Renal cortex interstitium (tissue), 11 donors: Measurements from ENCODE around the gene CENPC. TPM values are rescaled to one million over a fixed set of nuclear protein-coding genes. Genes with fewer than 3 reads are reported as not detected.
"Not testable (repeated sequence)": the region's sequence is repeated elsewhere in the genome, so short reads cannot be mapped to it uniquely, and the experiment has no call there.

ENCODE experiments used
- DNase-seq, 11 donors: peaks; one replicate each; pipeline ENCODE4 v3.0.0-alpha.2; 2013; ENCODE audit warnings: low read depth in 9 of 11, low spot score in 4 of 11; ENCODE audit errors: extremely low read depth in 1 of 11
- polyA plus RNA-seq, 3 donors: library from polyadenylated mRNA; unstranded; fragments of 120-200 nt; gene quantifications; one replicate each; pipeline ENCODE4 v1.2.1, GENCODE V29; 2013; ENCODE audit not compliant: insufficient read length in 3 of 3

The CENPC gene
- polyA plus RNA-seq, 3 donors: 25.4 to 33.7 (median 28.8) TPM

- no peak for DNase-seq
Measured at GRCh38 chr4:67512501-67512900, 32.8 kb downstream of the CENPC start.

DNA sequence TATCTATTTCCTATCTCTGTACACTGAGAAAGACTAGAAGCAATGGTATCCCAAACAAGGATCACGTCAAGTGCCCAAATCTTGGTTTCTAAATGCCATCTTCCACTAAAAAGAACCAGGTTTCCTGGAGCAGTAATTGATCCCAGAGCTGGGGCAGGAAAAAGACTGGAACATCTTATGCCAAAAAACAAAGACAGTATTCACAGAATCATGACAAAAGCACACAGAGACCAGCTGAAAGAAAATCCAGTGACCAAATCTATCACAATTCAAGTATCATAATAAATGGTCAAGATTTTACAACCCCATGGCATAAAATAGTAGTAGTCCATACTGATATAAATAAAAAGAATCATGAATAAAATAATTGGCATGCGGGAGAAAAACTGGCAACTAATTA lies 44.9 kb downstream of the CENPC start:
- DNase-seq: no peak

DNA sequence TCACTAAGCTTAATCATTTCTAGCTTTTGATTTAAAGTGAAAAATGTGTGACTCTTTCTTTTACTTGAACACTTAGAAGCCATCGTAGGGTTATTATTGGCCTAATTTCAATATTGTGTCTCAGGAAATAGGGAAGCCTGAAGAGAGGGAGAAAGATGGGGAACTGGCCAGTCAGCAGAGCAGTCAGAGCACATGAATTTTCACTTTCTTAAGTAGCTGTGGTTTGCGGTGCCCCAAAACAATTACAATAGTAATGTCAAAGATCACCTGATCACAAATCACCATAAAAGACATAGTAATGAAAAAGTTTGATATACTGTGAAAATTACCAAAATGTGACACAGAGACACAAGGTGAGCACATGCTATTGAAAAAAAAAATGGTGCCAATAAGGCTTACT lies 45.5 kb downstream of the CENPC start:
- DNase-seq: no peak

- DNase-seq: no peak
Measured at GRCh38 chr4:67483868-67484602, 61.3 kb downstream of the CENPC start.

DNA sequence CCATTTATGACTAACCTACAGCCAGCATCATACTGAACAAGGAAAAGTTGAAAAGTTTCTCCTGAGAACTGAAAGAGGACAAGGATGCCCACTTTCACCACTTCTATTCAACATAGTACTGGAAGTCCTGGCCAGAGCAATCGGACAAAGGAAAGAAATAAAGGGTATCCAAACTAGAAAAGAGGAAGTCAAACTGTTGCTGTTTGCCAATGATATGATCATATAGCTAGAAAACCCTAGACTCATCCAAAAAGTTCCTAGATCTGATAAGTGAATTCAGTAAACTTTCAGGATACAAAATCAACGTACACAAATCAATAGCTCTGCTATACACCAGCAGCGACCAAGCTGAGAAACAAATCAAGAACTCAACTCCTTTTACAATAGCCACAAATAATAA lies 64.5 kb downstream of the CENPC start:
- DNase-seq: no peak

DNA sequence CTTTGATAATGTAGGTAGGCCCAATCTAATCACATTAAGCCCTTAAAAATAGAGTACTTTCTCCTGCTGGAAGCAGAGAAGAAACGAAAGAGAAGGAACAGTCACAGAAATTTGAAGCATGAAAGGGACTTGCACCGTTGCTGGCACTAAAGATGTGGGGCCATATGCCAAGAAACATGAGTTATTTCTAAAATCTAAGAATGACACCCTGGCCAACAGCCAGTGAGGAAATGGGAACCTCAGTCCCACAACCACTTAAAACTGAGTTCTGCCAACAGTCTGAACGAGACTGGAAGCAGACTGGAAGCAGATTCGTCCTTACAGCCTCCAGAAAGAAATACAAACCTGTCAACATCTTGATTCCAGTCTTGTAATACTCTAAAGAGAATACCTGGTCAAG lies 70.1 kb downstream of the CENPC start:
- DNase-seq: no peak

DNA sequence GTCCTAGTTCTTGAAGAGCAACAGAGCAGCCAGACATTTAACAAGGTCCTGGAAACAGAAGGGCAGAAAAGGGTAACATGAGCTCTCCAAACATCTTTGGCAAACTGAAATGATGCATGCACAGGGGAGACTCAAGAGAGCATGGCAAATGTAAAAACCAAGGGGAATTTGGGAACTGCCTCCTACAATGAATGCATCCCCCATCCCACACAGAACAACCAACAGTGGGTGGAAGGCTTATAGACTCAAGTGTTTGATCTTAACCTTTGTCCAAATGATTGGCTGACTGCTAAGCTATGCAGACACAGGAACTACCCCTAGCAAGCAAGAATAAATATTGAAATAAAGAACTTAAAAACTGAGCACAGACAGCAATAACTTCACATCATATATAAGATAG lies 74.4 kb downstream of the CENPC start:
- no peak for DNase-seq

DNA sequence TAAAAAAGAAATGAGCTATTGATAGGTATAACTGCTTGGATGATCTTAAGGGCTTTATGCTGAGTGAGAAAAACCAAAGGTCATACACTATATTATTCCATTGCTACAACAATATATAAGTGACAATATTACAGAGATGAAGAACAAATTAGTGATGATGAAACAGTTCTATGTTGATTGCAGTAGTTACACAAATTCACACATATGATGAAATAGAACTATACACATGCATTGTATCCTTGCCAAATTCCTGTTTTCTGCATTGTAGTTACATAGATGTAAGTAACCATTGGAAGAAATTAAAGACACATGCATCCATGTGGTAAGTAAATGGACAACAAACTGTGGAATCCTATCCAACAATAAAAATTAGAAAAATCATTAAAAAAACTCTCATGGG lies 76.5 kb downstream of the CENPC start:
- no peak for DNase-seq

DNA sequence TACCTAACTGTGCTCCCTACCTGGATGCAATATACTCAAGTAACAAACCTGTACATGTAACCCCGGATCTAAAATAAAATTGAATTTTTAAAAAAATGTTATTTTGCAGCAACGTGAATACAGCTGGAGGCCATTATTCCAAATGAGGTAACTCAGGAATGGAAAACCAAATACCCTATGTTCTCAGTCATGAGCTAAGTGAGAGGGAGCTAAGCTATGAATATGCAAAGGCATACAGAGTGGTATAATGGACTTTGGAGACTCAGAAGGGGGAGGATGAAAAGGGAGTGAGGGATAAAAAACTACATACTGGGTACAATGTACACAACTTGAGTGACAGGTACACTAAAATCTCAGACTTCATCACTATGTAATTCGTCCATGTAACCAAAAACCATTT lies 78.6 kb downstream of the CENPC start:
- DNase-seq: no peak

GRCh38 chr4:67465763-67466052 lies 79.6 kb downstream of the CENPC start:
- no peak for DNase-seq

GRCh38 chr4:67465032-67465762 lies 80.1 kb downstream of the CENPC start:
- no peak for DNase-seq

DNA sequence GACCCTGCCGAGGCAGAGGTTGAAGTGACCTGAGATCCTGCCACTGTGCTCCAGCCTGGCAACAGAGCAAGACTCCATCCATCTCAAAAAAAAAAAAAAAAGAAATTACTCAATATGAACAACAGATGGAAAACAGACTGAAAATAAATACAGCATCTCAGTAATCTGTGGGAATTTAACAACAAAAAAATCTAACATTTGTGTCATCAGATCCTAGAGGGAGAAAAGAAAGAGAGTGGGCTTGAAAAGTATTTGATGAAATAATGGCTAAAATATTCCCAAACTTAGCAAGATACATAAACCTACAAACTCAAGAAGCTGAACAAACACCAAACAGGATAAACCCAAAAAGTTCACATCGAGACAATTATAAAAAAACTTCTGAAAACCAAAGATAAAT lies 84.7 kb downstream of the CENPC start:
- DNase-seq: no peak

- no peak for DNase-seq
Measured at GRCh38 chr4:67459164-67459563, 86.1 kb downstream of the CENPC start.

DNA sequence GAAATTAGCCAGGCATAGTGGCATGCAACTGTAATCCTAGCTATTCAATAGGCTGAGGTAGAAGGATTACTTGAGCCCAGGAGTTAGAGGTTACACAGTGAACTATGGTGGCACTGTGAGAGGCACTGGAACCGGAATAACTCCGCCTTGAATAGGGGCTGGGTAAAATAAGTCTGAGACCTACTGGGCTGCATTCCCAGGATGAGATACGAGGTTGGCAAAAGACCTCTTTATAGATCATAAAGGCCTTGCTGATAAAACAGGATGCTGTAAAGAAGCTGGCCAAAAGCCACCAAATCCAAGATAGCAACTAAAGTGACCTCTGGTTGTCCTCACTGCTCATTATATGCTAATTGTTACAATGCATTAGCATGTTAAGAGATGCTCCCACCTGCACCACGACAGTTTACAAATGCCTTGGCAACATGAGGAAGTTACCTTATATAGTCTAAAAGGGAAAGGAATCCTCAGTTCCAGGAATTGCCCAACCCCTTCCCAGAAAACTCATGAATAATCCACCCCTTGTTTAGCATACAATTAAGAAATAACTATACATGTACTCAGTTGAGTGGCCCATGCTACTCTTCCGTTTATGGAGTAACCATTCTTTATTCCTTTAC lies 88.6 kb downstream of the CENPC start:
- no peak for DNase-seq

GRCh38 chr4:67452846-67453205 lies 92.5 kb downstream of the CENPC start:
- not testable (repeated sequence) for DNase-seq

- DNase-seq: no peak
Measured at GRCh38 chr4:67452100-67452845, 93.0 kb downstream of the CENPC start.

- no peak for DNase-seq
Measured at GRCh38 chr4:67451464-67451863, 93.8 kb downstream of the CENPC start.

DNA sequence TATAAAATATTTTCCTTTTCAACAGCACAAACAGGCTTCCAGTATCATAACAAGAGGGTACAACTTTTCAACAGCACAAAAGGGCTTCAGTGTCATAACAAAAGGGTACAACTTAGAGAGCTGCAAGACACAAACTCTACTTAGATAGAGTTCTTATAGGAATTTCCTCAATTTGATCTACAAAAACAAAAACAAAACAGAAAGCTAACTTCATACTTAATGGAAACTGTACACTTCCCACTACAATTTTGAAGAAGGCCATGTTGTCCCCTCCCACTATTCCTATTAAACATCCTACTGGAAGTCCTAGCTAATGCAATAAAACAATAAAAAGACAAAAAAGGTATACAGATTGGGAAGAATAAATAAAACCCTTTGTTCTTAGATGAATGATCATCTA lies 96.7 kb downstream of the CENPC start:
- no peak for DNase-seq

- no peak for DNase-seq
Measured at GRCh38 chr4:67447873-67448272, 97.4 kb downstream of the CENPC start.

DNA sequence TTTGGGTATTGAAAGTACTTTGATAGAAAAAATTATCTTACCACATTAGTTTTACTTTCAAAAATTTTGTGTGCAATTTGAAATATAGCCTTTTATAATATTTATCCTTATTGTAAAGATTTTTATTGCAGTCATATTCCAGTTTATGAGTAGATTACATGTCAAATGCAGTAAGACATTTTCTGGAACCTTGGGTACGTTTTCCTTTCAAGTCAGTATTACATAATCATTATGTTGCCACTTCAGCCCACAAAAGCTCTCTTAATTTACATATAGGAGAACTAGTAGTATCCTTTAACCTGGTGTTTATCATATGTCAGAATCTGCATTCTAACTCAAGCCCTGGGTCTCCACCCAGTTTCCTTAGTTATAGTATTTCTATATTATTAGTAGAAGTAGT lies 98.5 kb downstream of the CENPC start:
- no peak for DNase-seq
